ENCODE data around the gene HEXIM2. TPM values are rescaled to one million over a fixed set of nuclear protein-coding genes. Genes with fewer than 3 reads are reported as not detected.

HEXIM2 gene
- total and polyA plus RNA-seq, 2 of the 13 experiments (the other 11 are each of a cell fraction or from before 2014, with no cell fraction given), result 27.1 to 32.4 TPM

DNA sequence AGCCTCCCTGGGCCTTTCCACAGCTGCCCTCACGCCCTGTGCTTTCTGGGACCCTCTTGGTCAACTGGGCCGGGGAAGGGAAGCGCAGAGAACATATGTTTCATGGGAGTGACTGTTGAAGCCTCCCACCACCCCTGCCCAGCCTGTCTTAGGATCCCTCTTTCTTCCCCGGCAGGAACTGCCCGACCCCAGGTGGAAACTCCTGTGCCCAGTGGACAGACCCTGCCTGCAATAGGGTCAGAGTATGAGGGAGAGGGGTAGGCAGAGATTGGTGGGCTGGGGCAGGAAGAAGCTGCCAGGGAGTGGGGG, 10.5 kb downstream of the HEXIM2 start (continued):
- 0 out of 2 replicates have a peak, but pooled peaks have one; percentile 66 for TF ChIP-seq CHD4 (IDR thresholded peaks at IDR 0.05; ENCODE audit: borderline replicate concordance, low read length)
- 0 out of 2 replicates have a peak, but pooled peaks have one; percentile 24 for TF ChIP-seq KLF12 (CRISPR knock-in tag; IDR thresholded peaks at IDR 0.05; ENCODE audit: borderline replicate concordance)
- TF ChIP-seq ARNT2 (CRISPR knock-in tag; IDR thresholded peaks at IDR 0.05; ENCODE audit: low read depth), result 0 out of 2 replicates have a peak, but pooled peaks have one; percentile 11
- peak; percentile 21; the same call in 1 of the 2 replicates for TF ChIP-seq ZNF790 (CRISPR knock-in tag; IDR thresholded peaks at IDR 0.05; ENCODE audit: borderline replicate concordance)
- TF ChIP-seq ZNF670 (CRISPR knock-in tag; IDR thresholded peaks at IDR 0.05; ENCODE audit: borderline replicate concordance), result peak; percentile 85; the same call in 1 of the 2 replicates
- no peak for TF ChIP-seq IKZF1 (IDR thresholded peaks at IDR 0.05)
- peak; percentile 18; the same call in 1 of the 2 replicates for TF ChIP-seq POLR2G (IDR thresholded peaks at IDR 0.05; ENCODE audit: low read depth, low read length)
- TF ChIP-seq, protein P1, sequence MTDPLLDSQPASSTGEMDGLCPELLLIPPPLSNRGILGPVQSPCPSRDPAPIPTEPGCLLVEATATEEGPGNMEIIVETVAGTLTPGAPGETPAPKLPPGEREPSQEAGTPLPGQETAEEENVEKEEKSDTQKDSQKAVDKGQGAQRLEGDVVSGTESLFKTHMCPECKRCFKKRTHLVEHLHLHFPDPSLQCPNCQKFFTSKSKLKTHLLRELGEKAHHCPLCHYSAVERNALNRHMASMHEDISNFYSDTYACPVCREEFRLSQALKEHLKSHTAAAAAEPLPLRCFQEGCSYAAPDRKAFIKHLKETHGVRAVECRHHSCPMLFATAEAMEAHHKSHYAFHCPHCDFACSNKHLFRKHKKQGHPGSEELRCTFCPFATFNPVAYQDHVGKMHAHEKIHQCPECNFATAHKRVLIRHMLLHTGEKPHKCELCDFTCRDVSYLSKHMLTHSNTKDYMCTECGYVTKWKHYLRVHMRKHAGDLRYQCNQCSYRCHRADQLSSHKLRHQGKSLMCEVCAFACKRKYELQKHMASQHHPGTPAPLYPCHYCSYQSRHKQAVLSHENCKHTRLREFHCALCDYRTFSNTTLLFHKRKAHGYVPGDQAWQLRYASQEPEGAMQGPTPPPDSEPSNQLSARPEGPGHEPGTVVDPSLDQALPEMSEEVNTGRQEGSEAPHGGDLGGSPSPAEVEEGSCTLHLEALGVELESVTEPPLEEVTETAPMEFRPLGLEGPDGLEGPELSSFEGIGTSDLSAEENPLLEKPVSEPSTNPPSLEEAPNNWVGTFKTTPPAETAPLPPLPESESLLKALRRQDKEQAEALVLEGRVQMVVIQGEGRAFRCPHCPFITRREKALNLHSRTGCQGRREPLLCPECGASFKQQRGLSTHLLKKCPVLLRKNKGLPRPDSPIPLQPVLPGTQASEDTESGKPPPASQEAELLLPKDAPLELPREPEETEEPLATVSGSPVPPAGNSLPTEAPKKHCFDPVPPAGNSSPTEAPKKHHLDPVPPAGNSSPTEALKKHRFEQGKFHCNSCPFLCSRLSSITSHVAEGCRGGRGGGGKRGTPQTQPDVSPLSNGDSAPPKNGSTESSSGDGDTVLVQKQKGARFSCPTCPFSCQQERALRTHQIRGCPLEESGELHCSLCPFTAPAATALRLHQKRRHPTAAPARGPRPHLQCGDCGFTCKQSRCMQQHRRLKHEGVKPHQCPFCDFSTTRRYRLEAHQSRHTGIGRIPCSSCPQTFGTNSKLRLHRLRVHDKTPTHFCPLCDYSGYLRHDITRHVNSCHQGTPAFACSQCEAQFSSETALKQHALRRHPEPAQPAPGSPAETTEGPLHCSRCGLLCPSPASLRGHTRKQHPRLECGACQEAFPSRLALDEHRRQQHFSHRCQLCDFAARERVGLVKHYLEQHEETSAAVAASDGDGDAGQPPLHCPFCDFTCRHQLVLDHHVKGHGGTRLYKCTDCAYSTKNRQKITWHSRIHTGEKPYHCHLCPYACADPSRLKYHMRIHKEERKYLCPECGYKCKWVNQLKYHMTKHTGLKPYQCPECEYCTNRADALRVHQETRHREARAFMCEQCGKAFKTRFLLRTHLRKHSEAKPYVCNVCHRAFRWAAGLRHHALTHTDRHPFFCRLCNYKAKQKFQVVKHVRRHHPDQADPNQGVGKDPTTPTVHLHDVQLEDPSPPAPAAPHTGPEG (CRISPR knock-in tag; IDR thresholded peaks at IDR 0.05), result peak; percentile 45; the same call in 1 of the 2 replicates
- peak; percentile 66 for TF ChIP-seq HDAC1 (CRISPR knock-in tag; IDR thresholded peaks at IDR 0.05)
- TF ChIP-seq ZNF605 (CRISPR knock-in tag; IDR thresholded peaks at IDR 0.05), result peak; percentile 80; the same call in 1 of the 2 replicates
- TF ChIP-seq ZC3H13 (CRISPR knock-in tag; IDR thresholded peaks at IDR 0.05), result 0 out of 2 replicates have a peak, but pooled peaks have one; percentile 51
- TF ChIP-seq, protein P2, sequence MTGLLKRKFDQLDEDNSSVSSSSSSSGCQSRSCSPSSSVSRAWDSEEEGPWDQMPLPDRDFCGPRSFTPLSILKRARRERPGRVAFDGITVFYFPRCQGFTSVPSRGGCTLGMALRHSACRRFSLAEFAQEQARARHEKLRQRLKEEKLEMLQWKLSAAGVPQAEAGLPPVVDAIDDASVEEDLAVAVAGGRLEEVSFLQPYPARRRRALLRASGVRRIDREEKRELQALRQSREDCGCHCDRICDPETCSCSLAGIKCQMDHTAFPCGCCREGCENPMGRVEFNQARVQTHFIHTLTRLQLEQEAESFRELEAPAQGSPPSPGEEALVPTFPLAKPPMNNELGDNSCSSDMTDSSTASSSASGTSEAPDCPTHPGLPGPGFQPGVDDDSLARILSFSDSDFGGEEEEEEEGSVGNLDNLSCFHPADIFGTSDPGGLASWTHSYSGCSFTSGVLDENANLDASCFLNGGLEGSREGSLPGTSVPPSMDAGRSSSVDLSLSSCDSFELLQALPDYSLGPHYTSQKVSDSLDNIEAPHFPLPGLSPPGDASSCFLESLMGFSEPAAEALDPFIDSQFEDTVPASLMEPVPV (CRISPR knock-in tag; IDR thresholded peaks at IDR 0.05), result 0 out of 2 replicates have a peak, but pooled peaks have one; percentile 11
- TF ChIP-seq JUND (CRISPR knock-in tag; IDR thresholded peaks at IDR 0.05), result peak; percentile 59
- TF ChIP-seq CC2D1A (CRISPR knock-in tag; IDR thresholded peaks at IDR 0.05), result 0 out of 2 replicates have a peak, but pooled peaks have one; percentile 2
- 0 out of 2 replicates have a peak, but pooled peaks have one; percentile 20 for TF ChIP-seq SALL2 (CRISPR knock-in tag; IDR thresholded peaks at IDR 0.05)
- TF ChIP-seq ZNF878 (CRISPR knock-in tag; IDR thresholded peaks at IDR 0.05), result peak; percentile 40; the same call in 1 of the 2 replicates
- TF ChIP-seq SKI (IDR thresholded peaks at IDR 0.05; ENCODE audit: partially characterized antibody), result no peak
- TF ChIP-seq, protein P3, sequence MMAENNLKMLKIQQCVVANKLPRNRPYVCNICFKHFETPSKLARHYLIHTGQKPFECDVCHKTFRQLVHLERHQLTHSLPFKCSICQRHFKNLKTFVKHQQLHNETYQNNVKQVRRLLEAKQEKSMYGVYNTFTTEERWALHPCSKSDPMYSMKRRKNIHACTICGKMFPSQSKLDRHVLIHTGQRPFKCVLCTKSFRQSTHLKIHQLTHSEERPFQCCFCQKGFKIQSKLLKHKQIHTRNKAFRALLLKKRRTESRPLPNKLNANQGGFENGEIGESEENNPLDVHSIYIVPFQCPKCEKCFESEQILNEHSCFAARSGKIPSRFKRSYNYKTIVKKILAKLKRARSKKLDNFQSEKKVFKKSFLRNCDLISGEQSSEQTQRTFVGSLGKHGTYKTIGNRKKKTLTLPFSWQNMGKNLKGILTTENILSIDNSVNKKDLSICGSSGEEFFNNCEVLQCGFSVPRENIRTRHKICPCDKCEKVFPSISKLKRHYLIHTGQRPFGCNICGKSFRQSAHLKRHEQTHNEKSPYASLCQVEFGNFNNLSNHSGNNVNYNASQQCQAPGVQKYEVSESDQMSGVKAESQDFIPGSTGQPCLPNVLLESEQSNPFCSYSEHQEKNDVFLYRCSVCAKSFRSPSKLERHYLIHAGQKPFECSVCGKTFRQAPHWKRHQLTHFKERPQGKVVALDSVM (CRISPR knock-in tag; IDR thresholded peaks at IDR 0.05), result no peak; the same call in 1 of the 2 replicates
- no peak for TF ChIP-seq ZNF616 (CRISPR knock-in tag; IDR thresholded peaks at IDR 0.05; ENCODE audit: low read depth)
- TF ChIP-seq, protein P4, sequence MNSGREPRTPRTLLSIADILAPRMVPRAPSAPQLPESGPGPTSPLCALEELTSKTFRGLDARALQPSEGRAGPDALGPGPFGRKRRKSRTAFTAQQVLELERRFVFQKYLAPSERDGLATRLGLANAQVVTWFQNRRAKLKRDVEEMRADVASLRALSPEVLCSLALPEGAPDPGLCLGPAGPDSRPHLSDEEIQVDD (CRISPR knock-in tag; IDR thresholded peaks at IDR 0.05; ENCODE audit: borderline replicate concordance), result no peak
- TF ChIP-seq SP4 (CRISPR knock-in tag; IDR thresholded peaks at IDR 0.05), result no peak
